BLaER1 treated with 17β-estradiol and CSF1 and Interleukin-3, amounts not matched to agents 10 nM and 100 nM (cell line): ENCODE results near the gene LARGE2.

ENCODE experiments used
- H3K27ac ChIP-seq, 11 experiments: shearing (Covaris generic); formaldehyde crosslinking; 2 replicates each; pipeline ENCODE4 v1.8.1; 2022
- H3K27me3 ChIP-seq, 11 experiments: shearing (Covaris generic); formaldehyde crosslinking; 2 replicates each; pipeline ENCODE4 v1.8.1; 2022
- H3K36me3 ChIP-seq, 11 experiments: shearing (Covaris generic); formaldehyde crosslinking; 2 replicates each; pipeline ENCODE4 v1.8.1; 2022
- H3K4me1 ChIP-seq, 10 experiments: shearing (Covaris generic); formaldehyde crosslinking; 2 replicates each; pipeline ENCODE4 v1.8.1; 2022
- H3K4me2 ChIP-seq, 11 experiments: shearing (Covaris generic); formaldehyde crosslinking; 2 replicates each; pipeline ENCODE4 v1.8.1; 2022
- H3K4me3 ChIP-seq, 10 experiments: shearing (Covaris generic); formaldehyde crosslinking; 2 replicates each; pipeline ENCODE4 v1.8.1; 2022
- H3K9ac ChIP-seq, 11 experiments: shearing (Covaris generic); formaldehyde crosslinking; 2 replicates each; pipeline ENCODE4 v1.8.1; 2022
- H3K9me3 ChIP-seq, 11 experiments: shearing (Covaris generic); formaldehyde crosslinking; replicated peaks in 1 of 11; 2 replicates each; pipeline ENCODE4 v1.8.1; 2022
- H4K20me1 ChIP-seq, 11 experiments: shearing (Covaris generic); formaldehyde crosslinking; 2 replicates each; pipeline ENCODE4 v1.8.1; 2022
- Cebpa-rat ChIP-seq, 11 experiments: shearing (Covaris generic); IDR thresholded peaks; 2 replicates each; pipeline ENCODE4 v1.8.1; 2022

Gene LARGE2

GRCh38 chr11:45884596-45885185, 37.8 kb upstream of the LARGE2 start:
- H3K9ac ChIP-seq = no peak overlapping the region
- H3K4me3 ChIP-seq = peak overlapping the region in 4 of 10 experiments; percentile 64 to 68 (median 64); a peak in 2 of 20 replicates
- no peaks in the 10 kb centered on the region for H3K9me3 ChIP-seq
- no peak for TF ChIP-seq Cebpa-rat (IDR thresholded peaks at IDR 0.05)
- peaks cover 0 to 87% (median 68%) of the 10 kb centered on the region in 11 experiments; a peak in 20 of 22 replicates for H4K20me1 ChIP-seq
- peaks cover 0 to 11% (median 7%) of the 10 kb centered on the region in 11 experiments; a peak in 13 of 22 replicates for H3K27me3 ChIP-seq
- H3K4me1 ChIP-seq = peaks cover 0 to 11% (median 7%) of the 10 kb centered on the region in 10 experiments; a peak in 8 of 20 replicates
- no peak overlapping the region for H3K27ac ChIP-seq
- peaks cover 7 to 33% (median 27%) of the 10 kb centered on the region in 11 experiments; a peak in 21 of 22 replicates for H3K36me3 ChIP-seq
- peak overlapping the region; percentile 27 to 98 (median 74); a peak in 16 of 22 replicates for H3K4me2 ChIP-seq

GRCh38 chr11:45885274-45885920, 37.1 kb upstream of the LARGE2 start, which contains the start of gene MAPK8IP1:
TSS of gene MAPK8IP1 (plus strand) at chr11:45885651. CDS start at chr11:45885821, 170 bp downstream.
- H3K9ac ChIP-seq = peak within 1 kb of the TSS in 10 of 11 experiments; percentile 27 to 69 (median 51); a peak in 12 of 22 replicates
- no peaks in the 10 kb centered on the region for H3K9me3 ChIP-seq
- peaks cover 0 to 86% (median 62%) of the 10 kb centered on the region in 11 experiments; a peak in 20 of 22 replicates for H4K20me1 ChIP-seq
- peaks cover 0 to 26% (median 20%) of the 10 kb centered on the region in 11 experiments; a peak in 21 of 22 replicates for H3K36me3 ChIP-seq
- H3K27ac ChIP-seq = no peak within 1 kb of the TSS
- peak within 1 kb of the TSS; percentile 55 to 78 (median 64) for H3K4me3 ChIP-seq
- peak within 1 kb of the TSS; percentile 74 to 98 (median 95) for H3K4me2 ChIP-seq
- no peak for TF ChIP-seq Cebpa-rat (IDR thresholded peaks at IDR 0.05)
- peaks cover 0 to 11% (median 7%) of the 10 kb centered on the region in 11 experiments; a peak in 13 of 22 replicates for H3K27me3 ChIP-seq
- H3K4me1 ChIP-seq = peaks cover 0 to 10% (median 4%) of the 10 kb centered on the region in 10 experiments; a peak in 7 of 20 replicates

- H3K36me3 ChIP-seq = peaks cover 0 to 19% (median 13%) of the 10 kb centered on the region in 11 experiments; a peak in 20 of 22 replicates
- no peak for TF ChIP-seq Cebpa-rat (IDR thresholded peaks at IDR 0.05)
- peak overlapping the region in 10 of 11 experiments; percentile 27 to 69 (median 51); a peak in 12 of 22 replicates for H3K9ac ChIP-seq
- no peak overlapping the region for H3K27ac ChIP-seq
- peaks cover 0 to 10% (median 4%) of the 10 kb centered on the region in 10 experiments; a peak in 7 of 20 replicates for H3K4me1 ChIP-seq
- peak overlapping the region; percentile 55 to 78 (median 64) for H3K4me3 ChIP-seq
- peaks cover 0 to 11% (median 7%) of the 10 kb centered on the region in 11 experiments; a peak in 13 of 22 replicates for H3K27me3 ChIP-seq
- peaks cover 0 to 81% (median 58%) of the 10 kb centered on the region in 11 experiments; a peak in 20 of 22 replicates for H4K20me1 ChIP-seq
- H3K9me3 ChIP-seq = no peaks in the 10 kb centered on the region
- peak overlapping the region; percentile 74 to 98 (median 95) for H3K4me2 ChIP-seq
Observed at GRCh38 chr11:45885921-45886721, 36.3 kb upstream of the LARGE2 start.

- Histone ChIP-seq H3K36me3 (peaks cover 0 to 10% (median 4%) of the 10 kb centered on the region in 11 experiments; a peak in 11 of 22 replicates), H3K4me3 (no peak overlapping the region), H3K9ac (no peak overlapping the region), H3K27ac (no peak overlapping the region), H3K4me1 (peaks cover 0 to 10% (median 4%) of the 10 kb centered on the region in 10 experiments; a peak in 7 of 20 replicates), H3K9me3 (no peaks in the 10 kb centered on the region), H4K20me1 (peaks cover 0 to 76% (median 52%) of the 10 kb centered on the region in 11 experiments; a peak in 20 of 22 replicates), H3K4me2 (no peak overlapping the region), H3K27me3 (peaks cover 0 to 11% (median 7%) of the 10 kb centered on the region in 11 experiments; a peak in 13 of 22 replicates)
- TF ChIP-seq Cebpa-rat (IDR thresholded peaks at IDR 0.05) = no peak
Observed at GRCh38 chr11:45886816-45887520, 35.5 kb upstream of the LARGE2 start.

DNA sequence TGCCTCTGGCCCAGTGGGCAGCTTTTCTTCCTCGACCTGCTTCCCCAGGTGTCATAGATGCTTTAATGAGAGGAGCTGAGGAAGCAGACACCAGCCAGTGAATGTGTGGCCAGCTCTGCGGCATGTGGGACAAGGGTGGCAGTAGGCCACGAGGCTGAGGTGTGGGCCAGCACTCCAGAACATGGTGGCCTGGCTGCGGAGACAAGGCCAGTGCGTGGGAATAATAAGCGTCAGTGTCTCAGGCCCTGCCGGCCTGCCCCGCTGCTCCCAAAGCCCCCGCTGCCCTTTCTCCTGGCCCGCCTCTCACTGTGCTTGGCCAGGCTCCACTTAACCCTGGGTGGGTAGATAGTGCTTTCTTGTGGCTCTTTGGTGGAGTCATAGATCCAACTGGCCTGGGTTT, 34.9 kb upstream of the LARGE2 start:
- no peak overlapping the region for H3K4me2 ChIP-seq
- H4K20me1 ChIP-seq = peaks cover 0 to 72% (median 49%) of the 10 kb centered on the region in 11 experiments; a peak in 19 of 22 replicates
- H3K27ac ChIP-seq = no peak overlapping the region
- peaks cover 0 to 11% (median 7%) of the 10 kb centered on the region in 11 experiments; a peak in 13 of 22 replicates for H3K27me3 ChIP-seq
- H3K36me3 ChIP-seq = peaks cover 0 to 5% (median 0%) of the 10 kb centered on the region in 11 experiments; a peak in 3 of 22 replicates
- no peak overlapping the region for H3K4me3 ChIP-seq
- H3K9me3 ChIP-seq = no peaks in the 10 kb centered on the region
- no peak for TF ChIP-seq Cebpa-rat (IDR thresholded peaks at IDR 0.05)
- no peak overlapping the region for H3K9ac ChIP-seq
- peaks cover 0 to 10% (median 4%) of the 10 kb centered on the region in 10 experiments; a peak in 7 of 20 replicates for H3K4me1 ChIP-seq

- H3K4me1 ChIP-seq = peaks cover 0 to 10% (median 4%) of the 10 kb centered on the region in 10 experiments; a peak in 7 of 20 replicates
- no peak overlapping the region for H3K27ac ChIP-seq
- H3K4me2 ChIP-seq = no peak overlapping the region
Observed at GRCh38 chr11:45889555-45889954, 32.9 kb upstream of the LARGE2 start.

GRCh38 chr11:45889966-45890365, 32.5 kb upstream of the LARGE2 start:
- H3K4me3 ChIP-seq = no peak overlapping the region
- no peak overlapping the region for H3K9ac ChIP-seq
- no peak for TF ChIP-seq Cebpa-rat (IDR thresholded peaks at IDR 0.05)
- H3K9me3 ChIP-seq = no peaks in the 10 kb centered on the region
- H3K27ac ChIP-seq = no peak overlapping the region
- no peaks in the 10 kb centered on the region for H3K36me3 ChIP-seq
- H3K4me1 ChIP-seq = peaks cover 0 to 9% (median 4%) of the 10 kb centered on the region in 10 experiments; a peak in 7 of 20 replicates
- H3K4me2 ChIP-seq = no peak overlapping the region
- H4K20me1 ChIP-seq = peaks cover 0 to 56% (median 25%) of the 10 kb centered on the region in 11 experiments; a peak in 18 of 22 replicates
- H3K27me3 ChIP-seq = peaks cover 0 to 11% (median 7%) of the 10 kb centered on the region in 11 experiments; a peak in 13 of 22 replicates

More at GRCh38 chr11:45889555-45889954, 32.9 kb upstream of the LARGE2 start:
- TF ChIP-seq Cebpa-rat (IDR thresholded peaks at IDR 0.05) = no peak
- Histone ChIP-seq H3K27me3 (peaks cover 0 to 11% (median 7%) of the 10 kb centered on the region in 11 experiments; a peak in 13 of 22 replicates), H3K9me3 (no peaks in the 10 kb centered on the region), H4K20me1 (peaks cover 0 to 56% (median 29%) of the 10 kb centered on the region in 11 experiments; a peak in 18 of 22 replicates), H3K4me3 (no peak overlapping the region), H3K9ac (no peak overlapping the region), H3K36me3 (no peaks in the 10 kb centered on the region)
